Stomach (tissue), 9 donors: ENCODE results near the gene LSM3. TPM values are rescaled to one million over a fixed set of nuclear protein-coding genes. Genes with fewer than 3 reads are reported as not detected.

ENCODE experiments used
- DNase-seq, 2 donors: peaks; one replicate each; pipeline versions ENCODE4 v3.0.0 to v3.0.0-alpha.2; 2013 to 2019
- H3K27ac ChIP-seq, 5 donors: fragments of 200-600 bp in 4 of 5; sonication (generic) in 4 of 5; one replicate each; pipeline ENCODE4 v1.5.1; 2013 to 2019; ENCODE audit warnings: mild to moderate bottlenecking in 1 of 5, moderate library complexity in 1 of 5
- H3K27me3 ChIP-seq, 3 donors: fragments of 200-600 bp; sonication (generic); one replicate each; pipeline ENCODE4 v1.5.1; 2017 to 2019; ENCODE audit warnings: mixed run types in 1 of 3
- H3K36me3 ChIP-seq, 4 donors: fragments of 200-600 bp; sonication (generic); 1 replicate in 3 of 4; 2 replicates in 1 of 4; pipeline ENCODE4 v1.5.1; 2016 to 2019
- H3K4me1 ChIP-seq, 4 donors: fragments of 200-600 bp; sonication (generic); one replicate each; pipeline ENCODE4 v1.5.1; 2016 to 2019
- H3K4me3 ChIP-seq, 4 donors: fragments of 200-600 bp; sonication (generic) in 3 of 4; one replicate each; pipeline ENCODE4 v1.5.1; 2016 to 2019; ENCODE audit warnings: mild to moderate bottlenecking in 1 of 4
- H3K9me3 ChIP-seq, 4 donors: fragments of 200-600 bp; sonication (generic); one replicate each; pipeline ENCODE4 v1.5.1; 2016 to 2019
- CTCF ChIP-seq, 7 experiments: fragments of 450-650 bp in 4 of 7; fragments of 200-600 bp in 3 of 7; sonication (generic) in 3 of 7; IDR thresholded peaks; one replicate each; pipeline ENCODE4 v1.5.1; 2016 to 2019; ENCODE audit warnings: antibody characterized with exemption in 7 of 7, control low read depth in 2 of 7, mild to moderate bottlenecking in 1 of 7
- EP300 ChIP-seq: sonication (generic); formaldehyde crosslinking; IDR thresholded peaks from one replicate; pipeline ENCODE4 v1.6.1; 2017; ENCODE audit warnings: antibody characterized with exemption
- POLR2A ChIP-seq, 4 donors: fragments of 450-650 bp; IDR thresholded peaks; one replicate each; pipeline ENCODE4 v1.6.1; 2016; ENCODE audit warnings: antibody characterized with exemption in 4 of 4, control low read depth in 2 of 4, mild to moderate bottlenecking in 1 of 4, moderate library complexity in 1 of 4
- POLR2AphosphoS5 ChIP-seq, 3 donors: sonication (generic); formaldehyde crosslinking; IDR thresholded peaks; one replicate each; pipeline ENCODE4 v1.6.1; 2016; ENCODE audit warnings: antibody characterized with exemption in 3 of 3
- WGBS, 5 donors: extraction: QIAGEN DNeasy Blood & Tissue Kit in 3 of 5; methylation state at CpG; one replicate each; pipeline versions ENCODE4 v1.1.5 to v1.1.7; 2013 to 2018; 5-methylcytosine and 5-hydroxymethylcytosine counted together
- intact Hi-C: fragments of 100-400 bp; cut with DNase I; formaldehyde crosslinking; loops from one replicate; pipeline ENCODE4 v1.15.1; 2023; ENCODE audit warnings: low total_unique reads
- polyA plus RNA-seq, 3 donors: library from polyadenylated mRNA; stranded (reverse); fragments of 200-250 nt; gene quantifications; one replicate each; pipeline ENCODE4 v1.2.3, GENCODE V29; 2013
- total RNA-seq, 5 donors: library from RNA; depleted of rRNA; stranded (reverse); fragments of >200 nt; gene quantifications; one replicate each; pipeline versions ENCODE4 v1.1.0 to v1.2.3, GENCODE V29; 2014 to 2016
- donor health status: healthy with polysubstance abuse.
- donor health status: Bipolar disorder and iron deficiency.
- donor health status: healthy.

LSM3 gene
- total and polyA plus RNA-seq, 8 donors: 2.2 to 15.0 (median 11.0) TPM

GRCh38 chr3:14175383-14176037 lies 3.1 kb upstream of the LSM3 start:
- WGBS, 5 donors: 55 to 65% (median 63%) methylated on average over 3 of the region's 3 CpGs
- no peak for TF ChIP-seq POLR2AphosphoS5 (IDR thresholded peaks at IDR 0.05)
- peaks cover 19 to 29% (median 26%) of the 10 kb centered on the region in 4 donors for H3K36me3 ChIP-seq

GRCh38 chr3:14177580-14178246 lies 904 bp upstream of the LSM3 start:
- Histone ChIP-seq H3K27ac (peak overlapping the region; percentile 88 to 98 (median 95)), H3K9me3 (no peaks in the 10 kb centered on the region), H3K27me3 (no peaks in the 10 kb centered on the region), H3K4me3 (peak overlapping the region; percentile 59 to 80 (median 70)), H3K36me3 (peaks cover 1 to 22% (median 20%) of the 10 kb centered on the region in 4 donors), H3K4me1 (peaks cover 18 to 76% (median 46%) of the 10 kb centered on the region in 4 donors)
- intact Hi-C loops: loop anchor here (10.0 kb wide), 1 partner anchor 53 kb away; the partner anchor contains the start of genes CHCHD4 and TMEM43
- DNase-seq: peak in 1 of 2 donors; percentile 15
- 4 to 7% (median 5%) methylated on average over 8 to 10 of the region's 10 CpGs for WGBS, 5 donors
- TF ChIP-seq POLR2A (IDR thresholded peaks at IDR 0.05): no peak

More at GRCh38 chr3:14175383-14176037, 3.1 kb upstream of the LSM3 start:
- DNase-seq: peak in 1 of 2 donors; percentile 44
- H3K9me3 ChIP-seq: no peaks in the 10 kb centered on the region
- no peak overlapping the region for H3K27ac ChIP-seq
- H3K4me3 ChIP-seq: no peak overlapping the region
- H3K4me1 ChIP-seq: peaks cover 18 to 60% (median 44%) of the 10 kb centered on the region in 4 donors
- H3K27me3 ChIP-seq: no peaks in the 10 kb centered on the region
- intact Hi-C loops: loop anchor here (10.0 kb wide), 1 partner anchor 51 kb away; the partner anchor contains the start of genes CHCHD4 and TMEM43

GRCh38 chr3:14179114-14179465 lies 473 bp downstream of the LSM3 start:
- Histone ChIP-seq H3K4me1 (peaks cover 18 to 72% (median 49%) of the 10 kb centered on the region in 4 donors), H3K4me3 (peak overlapping the region; percentile 59 to 80 (median 70)), H3K9me3 (no peaks in the 10 kb centered on the region), H3K27me3 (no peaks in the 10 kb centered on the region), H3K36me3 (peaks cover 0 to 29% (median 28%) of the 10 kb centered on the region in 4 donors), H3K27ac (peak overlapping the region in 4 of 5 donors; percentile 88 to 98 (median 94))
- intact Hi-C loops: loop anchor here (10.0 kb wide), 1 partner anchor 54 kb away; the partner anchor contains the start of genes CHCHD4 and TMEM43
- no peak for TF ChIP-seq POLR2AphosphoS5 (IDR thresholded peaks at IDR 0.05)
- no peak for TF ChIP-seq POLR2A (IDR thresholded peaks at IDR 0.05)
- TF ChIP-seq EP300: no peak
- no peak for TF ChIP-seq CTCF (IDR thresholded peaks at IDR 0.05)
- no peak for DNase-seq
- 0 to 4% (median 2%) methylated on average over 3 of the region's 3 CpGs for WGBS, 5 donors

GRCh38 chr3:14179795-14180194 lies 1.2 kb downstream of the LSM3 start:
- Histone ChIP-seq H3K36me3 (peaks cover 0 to 35% (median 34%) of the 10 kb centered on the region in 4 donors), H3K4me3 (no peak overlapping the region), H3K9me3 (no peaks in the 10 kb centered on the region), H3K4me1 (peaks cover 18 to 65% (median 46%) of the 10 kb centered on the region in 4 donors), H3K27ac (no peak overlapping the region), H3K27me3 (no peaks in the 10 kb centered on the region)
- WGBS, 5 donors: 93 to 100% (median 96%) methylated on average over 1 of the region's 1 CpG
- intact Hi-C loops: loop anchor here (10.0 kb wide), 1 partner anchor 55 kb away; the partner anchor contains the start of genes CHCHD4 and TMEM43
- DNase-seq: no peak
- no peak for TF ChIP-seq CTCF (IDR thresholded peaks at IDR 0.05)

GRCh38 chr3:14181253-14181652 lies 2.6 kb downstream of the LSM3 start:
- H3K4me3 ChIP-seq: no peak overlapping the region
- no peak overlapping the region for H3K27ac ChIP-seq
- intact Hi-C loops: no loop called here
- H3K36me3 ChIP-seq: peaks cover 8 to 50% (median 49%) of the 10 kb centered on the region in 4 donors
- no peak for DNase-seq
- no peaks in the 10 kb centered on the region for H3K27me3 ChIP-seq
- H3K9me3 ChIP-seq: no peaks in the 10 kb centered on the region
- 94 to 98% (median 95%) methylated on average over 3 of the region's 3 CpGs for WGBS, 5 donors
- H3K4me1 ChIP-seq: peaks cover 18 to 50% (median 33%) of the 10 kb centered on the region in 4 donors
- TF ChIP-seq CTCF (IDR thresholded peaks at IDR 0.05): no peak
- no peak for TF ChIP-seq EP300
- no peak for TF ChIP-seq POLR2AphosphoS5 (IDR thresholded peaks at IDR 0.05)
- TF ChIP-seq POLR2A (IDR thresholded peaks at IDR 0.05): no peak
